GM03348 (cell line): ENCODE measurements around the gene POLG2.
A peak's percentile ranks its signal among the peaks of the same experiment; 100 is the strongest.

ENCODE experiments used
- DNase-seq: peaks from one replicate; pipeline ENCODE4 v3.0.0; 2012; ENCODE audit warnings: low spot score

The POLG2 gene

GRCh38 chr17:64496786-64497564 lies at the start of gene POLG2:
Gene POLG2, minus strand, starts transcription at chr17:64497054. Its CDS starts 86 bp downstream, at chr17:64496968.
- peak; percentile 98 for DNase-seq

GRCh38 chr17:64544742-64545141 lies 47.9 kb upstream of the POLG2 start:
- no peak for DNase-seq

- no peak for DNase-seq
These were observed 43.4 kb upstream of the POLG2 start for GRCh38 chr17:64540118-64540776.

- DNase-seq = no peak
These were observed 41.8 kb upstream of the POLG2 start for GRCh38 chr17:64538508-64539130.

GRCh38 chr17:64537488-64537887 lies 40.6 kb upstream of the POLG2 start:
- no peak for DNase-seq

GRCh38 chr17:64536913-64537312 lies 40.1 kb upstream of the POLG2 start:
- no peak for DNase-seq

- DNase-seq = no peak
These were observed 38.5 kb upstream of the POLG2 start for GRCh38 chr17:64535357-64535756.

- DNase-seq = peak; percentile 11
These were observed 37.3 kb upstream of the POLG2 start for GRCh38 chr17:64534187-64534586.

- no peak for DNase-seq
These were observed 36.9 kb upstream of the POLG2 start for GRCh38 chr17:64533784-64534183.

GRCh38 chr17:64532409-64532808 lies 35.6 kb upstream of the POLG2 start:
- DNase-seq = no peak

- peak; percentile 52 for DNase-seq
These were observed 35.1 kb upstream of the POLG2 start for GRCh38 chr17:64531955-64532371.

GRCh38 chr17:64529221-64529620 lies 32.4 kb upstream of the POLG2 start:
- DNase-seq = no peak

- DNase-seq = no peak
These were observed 31.1 kb upstream of the POLG2 start for GRCh38 chr17:64527914-64528313.

- no peak for DNase-seq
These were observed 23.5 kb upstream of the POLG2 start for GRCh38 chr17:64520359-64520758.

GRCh38 chr17:64519601-64520000 lies 22.7 kb upstream of the POLG2 start:
- DNase-seq = no peak

- no peak for DNase-seq
These were observed 19.0 kb upstream of the POLG2 start for GRCh38 chr17:64515829-64516228.

GRCh38 chr17:64515419-64515818 lies 18.6 kb upstream of the POLG2 start:
- no peak for DNase-seq

- DNase-seq = no peak
These were observed 12.3 kb upstream of the POLG2 start for GRCh38 chr17:64509179-64509578.

GRCh38 chr17:64508683-64509082 lies 11.8 kb upstream of the POLG2 start:
- DNase-seq = no peak

GRCh38 chr17:64507413-64507782 lies 10.5 kb upstream of the POLG2 start:
- DNase-seq = peak; percentile 68

- DNase-seq = peak; percentile 94
These were observed 9.9 kb upstream of the POLG2 start, which contains the start of gene CEP95 for GRCh38 chr17:64506576-64507412. Gene CEP95, plus strand, starts transcription at chr17:64506977. Its CDS starts 121 bp downstream, at chr17:64507098.

- peak; percentile 95 for DNase-seq
These were observed 9.3 kb upstream of the POLG2 start, which contains the start of gene DDX5 for GRCh38 chr17:64506201-64506575. Gene DDX5, minus strand, starts transcription at chr17:64506289. Its CDS starts 170 bp downstream, at chr17:64506119.
